HEK293 (cell line): ENCODE data around the gene AXIN1.

ENCODE experiments used
- CTCF ChIA-PET: fragments of 350-600 bp; formaldehyde crosslinking; extraction: SDS; loops from one replicate; lab custom pipeline; 2021; ENCODE audit warnings: antibody characterized with exemption; lab: Yijun Ruan, JAX
- POLR2A ChIA-PET: fragments of 300-600 bp; formaldehyde crosslinking; extraction: SDS; loops from one replicate; lab custom pipeline; 2020; ENCODE audit warnings: antibody characterized with exemption, inconsistent platforms; lab: Yijun Ruan, JAX
- H3K27ac ChIP-seq: fragments of 200-500 bp; sonication (Bioruptor generic); 2 replicates; pipeline ENCODE4 v1.5.1; 2014; ENCODE audit warnings: low read depth, low read length, control low read depth, inconsistent platforms; ENCODE audit errors: extremely low read depth
- H3K36me3 ChIP-seq, 2 experiments: fragments of 200-500 bp in 1 of 2; sonication (Bioruptor generic) in 1 of 2; 1 replicate in 1 of 2; 2 replicates in 1 of 2; pipeline ENCODE4 v1.5.1; 2014 to 2017; ENCODE audit warnings: inconsistent platforms in 2 of 2, low read length in 2 of 2; ENCODE audit not compliant: control insufficient read depth in 2 of 2, insufficient read depth in 1 of 2
- H3K4me1 ChIP-seq: fragments of 200-500 bp; sonication (Bioruptor generic); 2 replicates; pipeline ENCODE4 v1.5.1; 2014; ENCODE audit warnings: mild to moderate bottlenecking, low read length, inconsistent platforms; ENCODE audit not compliant: control insufficient read depth, insufficient read depth
- H3K4me3 ChIP-seq: 2 replicates; pipeline ENCODE4 v1.5.1; 2011; ENCODE audit warnings: low read depth, mild to moderate bottlenecking, control low read depth, low read length, moderate library complexity
- H3K9me3 ChIP-seq: fragments of 200-500 bp; sonication (Bioruptor generic); 2 replicates; pipeline ENCODE4 v1.5.1; 2014; ENCODE audit warnings: low read depth, low read length, inconsistent platforms; ENCODE audit not compliant: control insufficient read depth, insufficient read depth
- GLIS2 ChIP-seq: fragments of 450-650 bp; formaldehyde crosslinking; IDR thresholded peaks from 2 replicates; pipeline ENCODE4 v1.5.1; 2016; ENCODE audit warnings: missing biosample characterization, missing genetic modification characterization
- IKZF3 ChIP-seq: fragments of 450-650 bp; IDR thresholded peaks from 2 replicates; pipeline ENCODE4 v1.5.0; 2018; ENCODE audit warnings: missing biosample characterization, mild to moderate bottlenecking, missing genetic modification characterization, moderate library complexity
- KLF1 ChIP-seq: fragments of 450-650 bp; formaldehyde crosslinking; IDR thresholded peaks from 2 replicates; pipeline ENCODE4 v1.5.1; 2016; ENCODE audit warnings: missing biosample characterization, missing genetic modification characterization
- OSR2 ChIP-seq: fragments of 450-650 bp; formaldehyde crosslinking; IDR thresholded peaks from 2 replicates; pipeline ENCODE4 v1.5.1; 2016; ENCODE audit warnings: missing biosample characterization, missing genetic modification characterization
- SCRT1 ChIP-seq: fragments of 450-650 bp; formaldehyde crosslinking; IDR thresholded peaks from 2 replicates; pipeline ENCODE4 v1.5.1; 2016; ENCODE audit warnings: missing biosample characterization, missing genetic modification characterization, borderline replicate concordance
- SCRT2 ChIP-seq: fragments of 450-650 bp; formaldehyde crosslinking; IDR thresholded peaks from 2 replicates; pipeline ENCODE4 v1.5.1; 2016; ENCODE audit warnings: missing biosample characterization, missing genetic modification characterization
- SETDB1 ChIP-seq: IDR thresholded peaks from one replicate; pipeline ENCODE4 v1.6.1; 2017; ENCODE audit warnings: mild to moderate bottlenecking, low read length, moderate library complexity, mixed read lengths; ENCODE audit not compliant: insufficient read length
- ZBTB49 ChIP-seq: fragments of 450-650 bp; formaldehyde crosslinking; IDR thresholded peaks from 2 replicates; pipeline ENCODE4 v1.5.1; 2016; ENCODE audit warnings: missing biosample characterization, missing genetic modification characterization, low read depth
- ZFHX2 ChIP-seq: fragments of 450-650 bp; formaldehyde crosslinking; conservative IDR thresholded peaks from 2 replicates; pipeline ENCODE4 v1.5.1; 2016; ENCODE audit warnings: missing biosample characterization, missing genetic modification characterization
- ZIC2 ChIP-seq: fragments of 450-650 bp; formaldehyde crosslinking; IDR thresholded peaks from 2 replicates; pipeline ENCODE4 v1.5.1; 2016; ENCODE audit warnings: missing biosample characterization, missing genetic modification characterization
- ZNF350 ChIP-seq: fragments of 450-650 bp; formaldehyde crosslinking; IDR thresholded peaks from 2 replicates; pipeline ENCODE4 v1.5.0; 2017; ENCODE audit warnings: missing biosample characterization, mild to moderate bottlenecking, missing genetic modification characterization
- ZNF514 ChIP-seq: fragments of 450-650 bp; formaldehyde crosslinking; IDR thresholded peaks from 2 replicates; pipeline ENCODE4 v1.5.1; 2016; ENCODE audit warnings: missing biosample characterization, missing genetic modification characterization
- ZNF585B ChIP-seq: fragments of 450-650 bp; formaldehyde crosslinking; IDR thresholded peaks from 2 replicates; pipeline ENCODE4 v1.5.1; 2016; ENCODE audit warnings: missing biosample characterization, missing genetic modification characterization
- ZNF610 ChIP-seq: fragments of 450-650 bp; formaldehyde crosslinking; IDR thresholded peaks from 2 replicates; pipeline ENCODE4 v1.5.1; 2016; ENCODE audit warnings: missing biosample characterization, missing genetic modification characterization, borderline replicate concordance
- ZNF623 ChIP-seq: fragments of 450-650 bp; formaldehyde crosslinking; IDR thresholded peaks from 2 replicates; pipeline ENCODE4 v1.5.1; 2016; ENCODE audit warnings: missing biosample characterization, missing genetic modification characterization
- ZNF626 ChIP-seq: fragments of 450-650 bp; sonication (Bioruptor Pico); formaldehyde crosslinking; IDR thresholded peaks from 2 replicates; pipeline ENCODE4 v1.5.1; 2018; ENCODE audit warnings: missing biosample characterization, missing genetic modification characterization, inconsistent platforms
- ZNF629 ChIP-seq: fragments of 450-650 bp; formaldehyde crosslinking; IDR thresholded peaks from 2 replicates; pipeline ENCODE4 v1.5.1; 2017; ENCODE audit warnings: missing biosample characterization, missing genetic modification characterization
- TF ChIP-seq, protein P1 (sequence below): fragments of 450-650 bp; formaldehyde crosslinking; IDR thresholded peaks from 2 replicates; pipeline ENCODE4 v1.5.1; 2016; ENCODE audit warnings: missing biosample characterization, missing genetic modification characterization
- TF ChIP-seq, protein P2 (sequence below): fragments of 450-650 bp; formaldehyde crosslinking; IDR thresholded peaks from 2 replicates; pipeline ENCODE4 v1.5.1; 2016; ENCODE audit warnings: missing biosample characterization, missing genetic modification characterization

AXIN1 gene

DNA sequence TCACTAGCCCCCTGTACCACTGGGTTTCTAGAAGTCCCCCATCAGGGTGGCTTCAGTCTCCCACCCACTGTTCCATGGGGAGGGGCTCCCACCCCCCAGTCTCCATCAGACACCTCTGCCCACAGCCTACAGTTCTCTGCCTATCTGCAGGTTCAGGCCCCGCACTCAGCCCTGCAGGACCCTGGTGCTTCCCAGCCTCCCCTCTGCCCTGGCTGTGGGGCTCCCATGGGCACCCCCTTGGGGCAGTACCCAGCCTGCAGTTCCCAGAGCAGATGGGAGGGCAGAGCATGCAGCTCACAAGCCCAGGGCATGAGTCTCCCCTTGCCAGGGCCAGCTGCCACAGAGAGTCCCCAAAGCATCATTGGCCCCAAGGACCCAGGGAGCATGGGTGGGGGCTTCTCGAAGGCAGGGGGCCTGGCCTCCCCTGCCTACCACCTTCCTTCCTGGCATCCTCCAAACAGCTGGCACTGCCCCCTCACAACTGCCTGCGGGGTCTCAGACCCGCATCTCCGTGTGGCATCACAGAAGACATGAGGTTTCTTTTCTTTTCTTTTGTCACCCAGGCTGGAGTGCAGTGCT, 20.6 kb upstream of the AXIN1 start:
- Histone ChIP-seq H3K36me3 (peaks cover 0 to 75% of the 10 kb centered on the region in 2 experiments; a peak in 1 of 3 replicates), H3K4me3 (no peak overlapping the region), H3K27ac (no peak overlapping the region), H3K4me1 (peaks cover 3% of the 10 kb centered on the region; the same call in 1 of the 2 replicates)
- CTCF ChIA-PET: interaction anchor here (0.6 kb wide), 1 partner anchor 308 kb away, joined by 5 read pairs; no protein-coding TSS in a partner anchor
- POLR2A ChIA-PET: interaction anchor here (1.7 kb wide), 1 partner anchor 20 kb away, joined by 5 read pairs; the partner anchor contains the start of gene AXIN1
- TF ChIP-seq KLF1 (no peak), GLIS2 (tag by site-specific recombination) (peak; percentile 51)
- TF ChIP-seq, all 188 proteins: peak for 1
- no peaks in the 10 kb centered on the region for H3K9me3 ChIP-seq

DNA sequence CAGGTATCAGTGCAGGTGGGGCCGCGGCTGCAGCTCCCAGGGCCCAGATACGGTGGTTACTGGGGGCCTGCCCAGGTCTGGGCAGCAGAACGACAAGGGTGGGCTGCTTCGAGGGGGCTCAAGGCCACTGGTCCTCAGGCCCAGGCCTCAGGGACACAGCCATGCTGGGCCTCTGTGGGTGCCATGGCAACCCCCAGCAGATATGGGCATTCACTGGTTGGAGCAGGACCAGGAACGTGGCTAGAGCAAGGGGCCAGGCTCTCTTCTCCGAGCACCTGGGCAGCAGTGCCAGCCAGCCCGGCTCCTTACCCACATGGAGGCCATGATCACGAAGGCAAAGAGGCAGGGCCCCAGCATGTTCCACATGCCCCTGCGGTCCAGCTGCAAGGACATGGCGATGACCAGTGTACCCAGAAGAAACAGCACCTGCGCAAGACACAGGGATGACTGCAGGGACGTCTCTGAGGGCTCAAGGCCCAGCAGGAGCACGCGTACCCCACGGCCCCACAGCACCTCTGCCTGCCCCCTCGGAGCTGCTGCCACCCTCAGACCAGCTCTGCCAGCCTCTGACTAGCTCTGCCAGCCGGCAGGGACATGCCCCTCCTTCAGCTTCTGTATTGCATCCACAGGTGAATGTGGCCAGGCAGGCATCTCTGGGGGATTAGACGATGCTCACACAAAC, 19.9 kb upstream of the AXIN1 start:
- H3K9me3 ChIP-seq: no peaks in the 10 kb centered on the region
- TF ChIP-seq ZNF350 (tag by site-specific recombination): no peak
- no peak for TF ChIP-seq SETDB1
- TF ChIP-seq ZFHX2: no peak
- TF ChIP-seq ZNF626 (tag by site-specific recombination): no peak
- no peak for TF ChIP-seq ZNF514 (tag by site-specific recombination)
- peak; percentile 47 for TF ChIP-seq SCRT2 (tag by site-specific recombination)
- TF ChIP-seq ZBTB49: no peak
- peaks cover 0 to 80% of the 10 kb centered on the region in 2 experiments; a peak in 2 of 3 replicates for H3K36me3 ChIP-seq
- H3K27ac ChIP-seq: no peak overlapping the region
- CTCF ChIA-PET: interaction anchor here (0.9 kb wide), 1 partner anchor 10 kb away, joined by 3 read pairs; no protein-coding TSS in a partner anchor
- POLR2A ChIA-PET: interaction anchor here (1.7 kb wide), 1 partner anchor 20 kb away, joined by 5 read pairs; the partner anchor contains the start of gene AXIN1
- H3K4me1 ChIP-seq: peaks cover 3% of the 10 kb centered on the region; the same call in 1 of the 2 replicates
- H3K4me3 ChIP-seq: no peak overlapping the region

- H3K4me3 ChIP-seq: no peak overlapping the region
- TF ChIP-seq ZNF585B (no peak), ZNF610 (tag by site-specific recombination) (no peak), SCRT2 (tag by site-specific recombination) (peak; percentile 75), OSR2 (tag by site-specific recombination) (no peak), ZIC2 (tag by site-specific recombination) (0 out of 2 replicates have a peak, but pooled peaks have one; percentile 22), SCRT1 (tag by site-specific recombination) (peak; percentile 64), IKZF3 (tag by site-specific recombination) (no peak), ZNF629 (tag by site-specific recombination) (no peak), ZNF623 (tag by site-specific recombination) (no peak)
- TF ChIP-seq, protein P1, sequence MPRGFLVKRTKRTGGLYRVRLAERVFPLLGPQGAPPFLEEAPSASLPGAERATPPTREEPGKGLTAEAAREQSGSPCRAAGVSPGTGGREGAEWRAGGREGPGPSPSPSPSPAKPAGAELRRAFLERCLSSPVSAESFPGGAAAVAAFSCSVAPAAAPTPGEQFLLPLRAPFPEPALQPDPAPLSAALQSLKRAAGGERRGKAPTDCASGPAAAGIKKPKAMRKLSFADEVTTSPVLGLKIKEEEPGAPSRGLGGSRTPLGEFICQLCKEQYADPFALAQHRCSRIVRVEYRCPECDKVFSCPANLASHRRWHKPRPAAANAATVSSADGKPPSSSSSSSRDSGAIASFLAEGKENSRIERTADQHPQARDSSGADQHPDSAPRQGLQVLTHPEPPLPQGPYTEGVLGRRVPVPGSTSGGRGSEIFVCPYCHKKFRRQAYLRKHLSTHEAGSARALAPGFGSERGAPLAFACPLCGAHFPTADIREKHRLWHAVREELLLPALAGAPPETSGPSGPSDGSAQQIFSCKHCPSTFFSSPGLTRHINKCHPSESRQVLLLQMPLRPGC (tag by site-specific recombination): no peak
- TF ChIP-seq, protein P2, sequence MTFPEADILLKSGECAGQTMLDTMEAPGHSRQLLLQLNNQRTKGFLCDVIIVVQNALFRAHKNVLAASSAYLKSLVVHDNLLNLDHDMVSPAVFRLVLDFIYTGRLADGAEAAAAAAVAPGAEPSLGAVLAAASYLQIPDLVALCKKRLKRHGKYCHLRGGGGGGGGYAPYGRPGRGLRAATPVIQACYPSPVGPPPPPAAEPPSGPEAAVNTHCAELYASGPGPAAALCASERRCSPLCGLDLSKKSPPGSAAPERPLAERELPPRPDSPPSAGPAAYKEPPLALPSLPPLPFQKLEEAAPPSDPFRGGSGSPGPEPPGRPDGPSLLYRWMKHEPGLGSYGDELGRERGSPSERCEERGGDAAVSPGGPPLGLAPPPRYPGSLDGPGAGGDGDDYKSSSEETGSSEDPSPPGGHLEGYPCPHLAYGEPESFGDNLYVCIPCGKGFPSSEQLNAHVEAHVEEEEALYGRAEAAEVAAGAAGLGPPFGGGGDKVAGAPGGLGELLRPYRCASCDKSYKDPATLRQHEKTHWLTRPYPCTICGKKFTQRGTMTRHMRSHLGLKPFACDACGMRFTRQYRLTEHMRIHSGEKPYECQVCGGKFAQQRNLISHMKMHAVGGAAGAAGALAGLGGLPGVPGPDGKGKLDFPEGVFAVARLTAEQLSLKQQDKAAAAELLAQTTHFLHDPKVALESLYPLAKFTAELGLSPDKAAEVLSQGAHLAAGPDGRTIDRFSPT (tag by site-specific recombination): peak; percentile 45; the same call in 1 of the 2 replicates
- H3K4me1 ChIP-seq: peaks cover 3% of the 10 kb centered on the region; the same call in 1 of the 2 replicates
- no peak overlapping the region for H3K27ac ChIP-seq
- H3K9me3 ChIP-seq: no peaks in the 10 kb centered on the region
- CTCF ChIA-PET: interaction anchor here (0.9 kb wide), 1 partner anchor 9 kb away, joined by 3 read pairs; no protein-coding TSS in a partner anchor
- H3K36me3 ChIP-seq: peaks cover 6 to 80% of the 10 kb centered on the region in 2 experiments; a peak in 2 of 3 replicates
- POLR2A ChIA-PET: interaction anchor here (1.5 kb wide), 1 partner anchor 318 kb away, joined by 3 read pairs; the partner anchor contains the start of genes POLR3K and SNRNP25
These were observed 19.2 kb upstream of the AXIN1 start for GRCh38 chr16:371515-372301.
